ENCODE measurements around the gene INSIG1.
A peak's percentile ranks its signal among the peaks of the same experiment; 100 is the strongest.

INSIG1 gene

GRCh38 chr7:155343661-155344121 is 46.0 kb downstream of the INSIG1 start:
- ATAC-seq: no peak
- TF ChIP-seq ZNF70 (CRISPR knock-in tag; IDR thresholded peaks at IDR 0.05) (no peak), CREB5 (CRISPR knock-in tag; IDR thresholded peaks at IDR 0.05; ENCODE audit: low read depth) (no peak), TSHZ2 (CRISPR knock-in tag; IDR thresholded peaks at IDR 0.05) (no peak), RARB (CRISPR knock-in tag; IDR thresholded peaks at IDR 0.05) (no peak), ZC3H10 (CRISPR knock-in tag; IDR thresholded peaks at IDR 0.05) (no peak), ZNF565 (CRISPR knock-in tag; conservative IDR thresholded peaks at IDR 0.05; ENCODE audit: low read depth) (no peak), ISL1 (CRISPR knock-in tag; IDR thresholded peaks at IDR 0.05) (no peak), BACH2 (CRISPR knock-in tag; IDR thresholded peaks at IDR 0.05; ENCODE audit: borderline replicate concordance) (no peak)

DNA sequence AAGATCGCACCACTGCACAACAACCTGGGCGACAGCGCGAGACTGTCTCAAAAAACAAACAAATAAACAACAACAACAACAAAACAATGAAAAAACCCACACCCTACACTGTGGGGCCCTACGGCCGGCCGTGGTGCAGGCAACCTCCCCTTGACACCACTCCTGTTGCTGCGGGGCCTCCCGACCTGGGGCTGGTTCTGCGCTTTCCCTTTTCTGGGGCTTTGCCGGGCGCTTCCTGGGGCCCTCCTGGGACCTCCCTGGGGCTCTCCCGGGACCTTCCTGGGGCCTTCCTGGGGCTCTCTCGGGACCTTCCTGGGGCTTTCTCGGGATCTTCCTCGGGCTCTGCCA is 46.6 kb downstream of the INSIG1 start:
- TF ChIP-seq BACH2 (CRISPR knock-in tag; IDR thresholded peaks at IDR 0.05; ENCODE audit: borderline replicate concordance) (no peak), ZFP30 (CRISPR knock-in tag; IDR thresholded peaks at IDR 0.05) (no peak), RARB (CRISPR knock-in tag; IDR thresholded peaks at IDR 0.05) (no peak), ZC3H10 (CRISPR knock-in tag; IDR thresholded peaks at IDR 0.05) (no peak), OSR1 (CRISPR knock-in tag; IDR thresholded peaks at IDR 0.05) (no peak), ISL1 (CRISPR knock-in tag; IDR thresholded peaks at IDR 0.05) (no peak)
- TF ChIP-seq, protein P1, sequence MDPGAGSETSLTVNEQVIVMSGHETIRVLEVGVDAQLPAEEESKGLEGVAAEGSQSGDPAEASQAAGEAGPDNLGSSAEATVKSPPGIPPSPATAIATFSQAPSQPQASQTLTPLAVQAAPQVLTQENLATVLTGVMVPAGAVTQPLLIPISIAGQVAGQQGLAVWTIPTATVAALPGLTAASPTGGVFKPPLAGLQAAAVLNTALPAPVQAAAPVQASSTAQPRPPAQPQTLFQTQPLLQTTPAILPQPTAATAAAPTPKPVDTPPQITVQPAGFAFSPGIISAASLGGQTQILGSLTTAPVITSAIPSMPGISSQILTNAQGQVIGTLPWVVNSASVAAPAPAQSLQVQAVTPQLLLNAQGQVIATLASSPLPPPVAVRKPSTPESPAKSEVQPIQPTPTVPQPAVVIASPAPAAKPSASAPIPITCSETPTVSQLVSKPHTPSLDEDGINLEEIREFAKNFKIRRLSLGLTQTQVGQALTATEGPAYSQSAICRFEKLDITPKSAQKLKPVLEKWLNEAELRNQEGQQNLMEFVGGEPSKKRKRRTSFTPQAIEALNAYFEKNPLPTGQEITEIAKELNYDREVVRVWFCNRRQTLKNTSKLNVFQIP (CRISPR knock-in tag; IDR thresholded peaks at IDR 0.05; ENCODE audit: borderline replicate concordance, low read depth): no peak
- ATAC-seq: no peak

DNA sequence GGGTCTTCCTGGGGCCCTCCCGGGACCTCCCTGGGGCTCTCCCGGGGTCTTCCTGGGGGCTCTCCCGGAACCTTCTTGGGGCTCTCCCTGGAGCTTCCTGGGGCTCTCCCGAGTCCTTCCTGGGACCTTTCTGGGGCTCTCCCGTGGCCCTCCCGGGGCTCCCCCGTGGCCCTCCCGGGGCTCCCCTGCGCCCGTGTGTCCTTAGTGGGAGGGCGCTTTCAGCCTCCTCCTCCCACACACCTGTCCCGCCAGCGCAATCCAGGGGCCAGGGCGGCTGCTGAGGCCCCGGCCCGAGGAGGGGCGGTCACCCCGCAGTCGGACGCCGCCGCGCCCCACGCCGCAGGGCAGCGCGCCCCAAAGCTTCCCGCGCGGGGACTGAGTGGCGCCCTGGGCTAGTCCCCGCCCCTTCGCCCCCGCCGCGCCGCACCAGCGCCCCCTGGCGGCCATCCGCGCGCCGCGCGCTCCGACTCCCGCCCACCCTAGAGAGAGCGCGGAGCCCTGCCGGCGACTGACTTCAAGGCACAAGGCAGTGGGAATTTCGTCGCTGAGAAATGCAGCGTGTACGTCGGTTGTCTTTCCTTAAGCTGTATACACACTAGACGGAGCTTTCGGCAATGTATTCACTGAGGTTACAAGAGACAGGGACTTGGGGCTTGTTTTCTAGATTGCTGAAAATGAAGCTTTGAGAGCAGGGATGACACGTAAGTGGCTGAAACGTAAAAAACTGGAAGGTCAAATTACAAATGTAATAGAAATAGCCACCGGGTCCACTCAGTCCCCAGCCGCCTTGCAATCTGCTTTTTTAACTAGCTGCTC is 47.1 kb downstream of the INSIG1 start:
- ATAC-seq: peak; percentile 99
- TF ChIP-seq TCF4 (CRISPR knock-in tag; IDR thresholded peaks at IDR 0.05; ENCODE audit: borderline replicate concordance) (no peak), TOX (CRISPR knock-in tag; IDR thresholded peaks at IDR 0.05; ENCODE audit: borderline replicate concordance) (no peak), ZFP30 (CRISPR knock-in tag; IDR thresholded peaks at IDR 0.05) (no peak), ISL1 (CRISPR knock-in tag; IDR thresholded peaks at IDR 0.05) (no peak), GLIS3 (CRISPR knock-in tag; IDR thresholded peaks at IDR 0.05) (no peak), SNAI2 (CRISPR knock-in tag; IDR thresholded peaks at IDR 0.05) (no peak), ZNF8 (CRISPR knock-in tag; IDR thresholded peaks at IDR 0.05) (no peak), ZC3H10 (CRISPR knock-in tag; IDR thresholded peaks at IDR 0.05) (no peak), CREB5 (CRISPR knock-in tag; IDR thresholded peaks at IDR 0.05; ENCODE audit: low read depth) (no peak)
- TF ChIP-seq, protein P1 (CRISPR knock-in tag; IDR thresholded peaks at IDR 0.05; ENCODE audit: borderline replicate concordance, low read depth): no peak

- ATAC-seq: peak; percentile 23; the same call in 2 of the 3 replicates
Measured at GRCh38 chr7:155345490-155345889, 47.8 kb downstream of the INSIG1 start.

More at GRCh38 chr7:155345490-155345889, 47.8 kb downstream of the INSIG1 start:
- TF ChIP-seq, protein P2, sequence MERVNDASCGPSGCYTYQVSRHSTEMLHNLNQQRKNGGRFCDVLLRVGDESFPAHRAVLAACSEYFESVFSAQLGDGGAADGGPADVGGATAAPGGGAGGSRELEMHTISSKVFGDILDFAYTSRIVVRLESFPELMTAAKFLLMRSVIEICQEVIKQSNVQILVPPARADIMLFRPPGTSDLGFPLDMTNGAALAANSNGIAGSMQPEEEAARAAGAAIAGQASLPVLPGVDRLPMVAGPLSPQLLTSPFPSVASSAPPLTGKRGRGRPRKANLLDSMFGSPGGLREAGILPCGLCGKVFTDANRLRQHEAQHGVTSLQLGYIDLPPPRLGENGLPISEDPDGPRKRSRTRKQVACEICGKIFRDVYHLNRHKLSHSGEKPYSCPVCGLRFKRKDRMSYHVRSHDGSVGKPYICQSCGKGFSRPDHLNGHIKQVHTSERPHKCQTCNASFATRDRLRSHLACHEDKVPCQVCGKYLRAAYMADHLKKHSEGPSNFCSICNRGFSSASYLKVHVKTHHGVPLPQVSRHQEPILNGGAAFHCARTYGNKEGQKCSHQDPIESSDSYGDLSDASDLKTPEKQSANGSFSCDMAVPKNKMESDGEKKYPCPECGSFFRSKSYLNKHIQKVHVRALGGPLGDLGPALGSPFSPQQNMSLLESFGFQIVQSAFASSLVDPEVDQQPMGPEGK (CRISPR knock-in tag; IDR thresholded peaks at IDR 0.05; ENCODE audit: borderline replicate concordance): no peak
- TF ChIP-seq ZFP3 (CRISPR knock-in tag; IDR thresholded peaks at IDR 0.05): no peak
- TF ChIP-seq RARB (CRISPR knock-in tag; IDR thresholded peaks at IDR 0.05): no peak
- TF ChIP-seq ZC3H10 (CRISPR knock-in tag; IDR thresholded peaks at IDR 0.05): no peak
- TF ChIP-seq, protein P3, sequence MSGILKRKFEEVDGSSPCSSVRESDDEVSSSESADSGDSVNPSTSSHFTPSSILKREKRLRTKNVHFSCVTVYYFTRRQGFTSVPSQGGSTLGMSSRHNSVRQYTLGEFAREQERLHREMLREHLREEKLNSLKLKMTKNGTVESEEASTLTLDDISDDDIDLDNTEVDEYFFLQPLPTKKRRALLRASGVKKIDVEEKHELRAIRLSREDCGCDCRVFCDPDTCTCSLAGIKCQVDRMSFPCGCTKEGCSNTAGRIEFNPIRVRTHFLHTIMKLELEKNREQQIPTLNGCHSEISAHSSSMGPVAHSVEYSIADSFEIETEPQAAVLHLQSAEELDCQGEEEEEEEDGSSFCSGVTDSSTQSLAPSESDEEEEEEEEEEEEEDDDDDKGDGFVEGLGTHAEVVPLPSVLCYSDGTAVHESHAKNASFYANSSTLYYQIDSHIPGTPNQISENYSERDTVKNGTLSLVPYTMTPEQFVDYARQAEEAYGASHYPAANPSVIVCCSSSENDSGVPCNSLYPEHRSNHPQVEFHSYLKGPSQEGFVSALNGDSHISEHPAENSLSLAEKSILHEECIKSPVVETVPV (CRISPR knock-in tag; IDR thresholded peaks at IDR 0.05): no peak

All from SK-N-SH treated with all-trans-retinoic acid at 6 μM for 48 hours (cell line).